ES-I3 (cell line): ENCODE measurements around the gene CREG2.
"Not testable (repeated sequence)": the region's sequence is repeated elsewhere in the genome, so short reads cannot be mapped to it uniquely, and the experiment has no call there.

Experiments used
- H3K36me3 ChIP-seq: 2 replicates; pipeline ENCODE4 v1.6.1; 2013; ENCODE audit warnings: mild to moderate bottlenecking, low read length, control low read depth, moderate library complexity; ENCODE audit not compliant: insufficient read depth
- H3K4me1 ChIP-seq: 2 replicates; pipeline ENCODE4 v1.6.1; 2013; ENCODE audit warnings: mild to moderate bottlenecking, control low read depth, low read length; ENCODE audit not compliant: insufficient read depth
- H3K9ac ChIP-seq: 2 replicates; pipeline ENCODE4 v1.6.1; 2013; ENCODE audit warnings: low read depth, mild to moderate bottlenecking, low read length, moderate library complexity
- H3K9me3 ChIP-seq: 2 replicates; pipeline ENCODE4 v1.6.1; 2013; ENCODE audit warnings: mild to moderate bottlenecking, low read length, moderate library complexity; ENCODE audit not compliant: control insufficient read depth, insufficient read depth

The CREG2 gene

GRCh38 chr2:101339266-101339880 is 47.9 kb downstream of the CREG2 start:
- Histone ChIP-seq H3K4me1 (peaks cover 22% of the 10 kb centered on the region), H3K9ac (no peak overlapping the region), H3K9me3 (no peaks in the 10 kb centered on the region), H3K36me3 (no peaks in the 10 kb centered on the region)

GRCh38 chr2:101337877-101338276 is 49.4 kb downstream of the CREG2 start:
- no peaks in the 10 kb centered on the region for H3K36me3 ChIP-seq
- H3K9me3 ChIP-seq = no peaks in the 10 kb centered on the region
- H3K9ac ChIP-seq = no peak overlapping the region
- H3K4me1 ChIP-seq = peaks cover 18% of the 10 kb centered on the region

- peaks cover 24% of the 10 kb centered on the region for H3K4me1 ChIP-seq
- no peaks in the 10 kb centered on the region for H3K9me3 ChIP-seq
- no peaks in the 10 kb centered on the region for H3K36me3 ChIP-seq
- H3K9ac ChIP-seq = no peak overlapping the region
These were observed 54.2 kb downstream of the CREG2 start for GRCh38 chr2:101332885-101333766.

- no peak overlapping the region for H3K9ac ChIP-seq
- no peaks in the 10 kb centered on the region for H3K36me3 ChIP-seq
- H3K4me1 ChIP-seq = peaks cover 30% of the 10 kb centered on the region
- H3K9me3 ChIP-seq = peaks cover 3% of the 10 kb centered on the region
These were observed 56.1 kb downstream of the CREG2 start for GRCh38 chr2:101331202-101331601.

- Histone ChIP-seq H3K9ac (no peak overlapping the region), H3K36me3 (no peaks in the 10 kb centered on the region), H3K4me1 (peaks cover 30% of the 10 kb centered on the region), H3K9me3 (peaks cover 6% of the 10 kb centered on the region)
These were observed 56.9 kb downstream of the CREG2 start for GRCh38 chr2:101330253-101330933.

GRCh38 chr2:101329026-101329425 is 58.3 kb downstream of the CREG2 start:
- H3K9ac ChIP-seq = no peak overlapping the region
- peaks cover 30% of the 10 kb centered on the region for H3K4me1 ChIP-seq
- no peaks in the 10 kb centered on the region for H3K36me3 ChIP-seq
- H3K9me3 ChIP-seq = peaks cover 6% of the 10 kb centered on the region

- Histone ChIP-seq H3K9me3 (peaks cover 6% of the 10 kb centered on the region), H3K4me1 (peaks cover 30% of the 10 kb centered on the region), H3K9ac (no peak overlapping the region), H3K36me3 (no peaks in the 10 kb centered on the region)
These were observed 58.8 kb downstream of the CREG2 start for GRCh38 chr2:101328474-101329007.

- H3K4me1 ChIP-seq = peaks cover 30% of the 10 kb centered on the region
- H3K9me3 ChIP-seq = peaks cover 6% of the 10 kb centered on the region
- no peaks in the 10 kb centered on the region for H3K36me3 ChIP-seq
- no peak overlapping the region for H3K9ac ChIP-seq
These were observed 59.4 kb downstream of the CREG2 start for GRCh38 chr2:101327863-101328394.

GRCh38 chr2:101325425-101325824 is 61.9 kb downstream of the CREG2 start:
- peaks cover 24% of the 10 kb centered on the region for H3K4me1 ChIP-seq
- no peak overlapping the region for H3K9ac ChIP-seq
- H3K36me3 ChIP-seq = no peaks in the 10 kb centered on the region
- peaks cover 6% of the 10 kb centered on the region for H3K9me3 ChIP-seq

- H3K9me3 ChIP-seq, H3K9ac ChIP-seq, H3K4me1 ChIP-seq, H3K36me3 ChIP-seq: not testable (repeated sequence)
These were observed 70.7 kb downstream of the CREG2 start for GRCh38 chr2:101316568-101316967.

- no peak overlapping the region for H3K9ac ChIP-seq
- H3K4me1 ChIP-seq = peaks cover 3% of the 10 kb centered on the region; the same call in 1 of the 2 replicates
- no peaks in the 10 kb centered on the region for H3K9me3 ChIP-seq
- no peaks in the 10 kb centered on the region for H3K36me3 ChIP-seq
These were observed 75.6 kb downstream of the CREG2 start for GRCh38 chr2:101311696-101312017.

- H3K9me3 ChIP-seq = no peaks in the 10 kb centered on the region
- no peak overlapping the region for H3K9ac ChIP-seq
- H3K4me1 ChIP-seq = peaks cover 9% of the 10 kb centered on the region
- no peaks in the 10 kb centered on the region for H3K36me3 ChIP-seq
These were observed 76.2 kb downstream of the CREG2 start for GRCh38 chr2:101310834-101311695.

- H3K9ac ChIP-seq = no peak overlapping the region
- no peaks in the 10 kb centered on the region for H3K9me3 ChIP-seq
- no peaks in the 10 kb centered on the region for H3K36me3 ChIP-seq
- H3K4me1 ChIP-seq = peaks cover 16% of the 10 kb centered on the region
These were observed 77.0 kb downstream of the CREG2 start for GRCh38 chr2:101310090-101310833.
